GM19463 (cell line): Measurements from ENCODE around the gene ASIC2.

Experiments used
- ATAC-seq: cut with Tn5 transposase; IDR thresholded peaks from one replicate; pipeline ENCODE4 v1.9.1; 2021; ENCODE audit warnings: mild to moderate bottlenecking, moderate library complexity; ENCODE audit not compliant: unreplicated experiment

The ASIC2 gene

DNA sequence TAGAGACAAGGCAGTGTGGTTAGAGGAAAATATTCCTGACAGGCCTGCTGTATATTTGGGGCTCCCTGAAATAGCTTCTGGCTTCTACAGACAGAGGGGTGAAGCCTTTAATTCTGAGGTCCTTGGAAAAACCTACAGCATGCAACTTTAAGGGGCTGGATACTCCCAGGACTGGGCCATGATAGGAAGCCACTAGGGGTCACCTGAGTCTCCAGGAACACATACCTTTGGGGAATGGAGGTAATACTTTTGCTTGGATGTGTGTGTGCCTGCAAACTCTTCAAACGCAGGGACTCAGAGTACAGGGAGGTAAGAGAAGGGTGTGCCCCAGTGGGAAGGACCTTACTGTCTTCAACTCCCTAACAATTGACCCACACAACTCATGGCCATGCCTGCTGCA, 4.1 kb downstream of the ASIC2 start:
- no peak for ATAC-seq

DNA sequence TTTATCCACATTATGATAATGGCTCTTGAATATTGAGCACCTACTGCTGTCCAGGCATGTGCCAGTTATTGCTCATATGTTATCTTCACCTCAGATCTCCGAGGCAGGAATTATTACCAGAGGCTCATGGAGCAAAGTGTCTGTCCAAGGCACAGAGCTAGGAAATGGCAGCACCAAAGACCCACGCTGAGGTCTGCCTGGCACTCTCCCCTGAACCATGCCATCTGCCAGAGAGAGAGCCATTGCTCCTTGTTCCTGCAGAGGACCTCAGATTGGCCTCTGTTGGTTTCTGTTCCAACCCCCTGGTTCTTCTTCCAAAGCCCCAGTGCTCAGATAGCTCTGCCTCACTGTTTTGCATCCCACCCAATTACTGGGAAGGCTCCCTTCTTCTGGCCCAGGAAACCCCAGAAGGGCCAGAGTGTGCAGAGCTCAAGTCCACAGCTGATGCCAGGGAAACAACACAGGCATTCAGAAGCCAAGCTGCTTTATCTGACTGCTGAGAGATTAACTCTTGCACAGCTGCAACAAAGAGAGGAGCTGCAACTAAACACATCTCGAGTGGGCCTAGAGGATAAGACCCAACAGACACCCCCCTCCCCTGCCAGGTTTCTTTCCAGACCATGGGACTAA, 5.9 kb downstream of the ASIC2 start:
- ATAC-seq = no peak

DNA sequence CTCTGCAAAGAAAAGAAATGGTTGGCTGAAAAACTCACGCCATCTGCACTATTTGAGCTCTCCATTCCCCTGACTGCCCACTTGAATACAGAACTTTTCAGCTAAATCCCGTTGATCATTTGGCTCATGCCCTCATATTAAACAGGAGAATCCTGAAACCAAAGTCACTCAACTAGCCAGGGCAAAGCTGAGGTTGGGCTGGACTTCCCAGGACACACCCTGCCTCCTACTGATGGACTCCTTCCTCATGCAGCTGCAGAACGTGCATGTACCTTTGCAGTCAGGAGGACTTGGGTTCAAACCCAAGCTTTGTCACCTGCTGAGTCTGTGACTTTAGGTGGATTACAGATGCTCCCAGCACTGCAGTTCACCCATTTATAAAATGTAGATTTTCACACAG, 7.7 kb downstream of the ASIC2 start:
- no peak for ATAC-seq

DNA sequence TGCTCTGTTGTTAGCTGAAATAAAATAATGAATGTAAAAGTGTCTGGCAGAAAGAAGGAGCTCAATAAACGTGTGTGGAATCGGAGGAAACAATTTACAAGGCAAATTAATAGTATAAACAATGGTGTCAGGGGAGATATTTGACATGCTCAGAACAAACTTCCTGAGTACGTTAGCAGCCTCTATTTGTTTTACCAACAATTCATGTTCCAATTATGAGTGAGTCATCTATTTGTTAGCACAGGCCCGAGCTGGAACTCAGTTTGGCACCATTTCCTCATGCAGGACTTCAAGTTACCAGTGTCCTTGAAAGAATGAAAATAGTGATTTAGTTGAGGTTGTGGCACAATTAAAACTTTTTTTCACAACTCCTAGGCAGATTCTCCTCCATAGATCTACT, 9.1 kb downstream of the ASIC2 start:
- no peak for ATAC-seq

DNA sequence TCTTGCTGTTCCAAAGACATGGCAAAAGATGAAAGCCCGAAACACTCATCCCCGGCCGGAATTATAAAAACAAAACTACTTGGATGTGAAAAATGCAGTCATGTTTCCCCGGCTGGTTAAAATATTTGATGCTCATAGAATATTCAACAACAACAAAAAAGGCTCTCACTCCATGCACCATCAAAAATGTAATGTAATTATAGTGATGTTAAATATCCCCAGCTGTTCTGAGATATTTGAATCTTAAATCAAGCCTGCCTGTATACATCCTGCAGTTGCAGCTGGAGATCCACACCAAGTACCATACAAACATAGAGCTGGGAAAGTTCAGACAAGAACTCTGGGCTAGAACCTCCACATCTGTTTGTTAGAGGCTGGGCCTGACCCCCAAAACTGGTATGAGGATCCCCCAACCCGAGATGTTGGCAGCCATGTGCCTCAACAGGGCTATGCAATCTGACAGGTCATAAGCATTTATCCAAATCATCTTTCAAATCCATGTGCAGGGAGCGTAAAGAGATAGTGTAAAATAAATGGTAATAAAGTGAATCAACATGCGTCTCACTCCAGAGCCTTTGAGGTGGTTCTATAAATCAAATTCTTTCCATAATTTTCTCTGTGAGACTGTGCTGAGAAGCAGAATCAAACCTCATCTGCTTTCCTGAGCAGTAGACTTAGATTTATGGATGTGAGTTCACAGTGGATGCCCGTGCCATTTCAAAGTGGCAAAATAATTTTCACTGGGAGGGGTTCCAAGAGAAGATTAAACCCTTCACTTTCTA, 12.7 kb downstream of the ASIC2 start:
- no peak for ATAC-seq

DNA sequence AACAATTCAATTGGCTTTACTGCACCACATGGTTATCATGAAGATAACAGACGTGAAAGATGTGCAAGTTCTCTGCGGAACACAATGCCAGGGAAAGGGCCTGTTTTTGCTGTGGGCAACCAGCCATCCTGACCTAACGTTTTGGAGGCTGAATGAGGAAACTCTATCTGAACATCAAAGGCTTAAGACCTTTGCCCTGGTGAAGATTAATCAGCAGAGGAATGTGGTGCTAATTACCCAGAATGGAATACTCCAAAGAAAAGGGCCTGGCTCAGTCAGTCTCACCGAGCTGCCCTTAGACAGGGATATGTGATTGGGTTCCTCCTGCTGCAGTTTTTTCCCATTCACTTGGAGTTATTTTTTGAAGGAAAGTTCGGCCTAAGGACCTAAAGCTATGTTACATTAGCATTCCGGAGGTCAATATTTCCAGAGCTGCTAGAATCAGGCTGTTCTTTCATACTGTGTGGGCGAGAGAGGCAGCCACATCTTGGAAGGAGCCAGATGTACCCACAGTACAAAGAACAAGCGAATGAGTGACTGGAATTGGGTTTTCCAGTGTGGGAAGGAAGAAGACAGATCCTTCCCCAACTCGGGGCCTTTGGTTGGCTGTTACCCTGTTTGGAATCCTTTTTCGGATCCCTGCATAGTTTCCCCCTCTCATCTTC, 15.5 kb downstream of the ASIC2 start:
- ATAC-seq = no peak

DNA sequence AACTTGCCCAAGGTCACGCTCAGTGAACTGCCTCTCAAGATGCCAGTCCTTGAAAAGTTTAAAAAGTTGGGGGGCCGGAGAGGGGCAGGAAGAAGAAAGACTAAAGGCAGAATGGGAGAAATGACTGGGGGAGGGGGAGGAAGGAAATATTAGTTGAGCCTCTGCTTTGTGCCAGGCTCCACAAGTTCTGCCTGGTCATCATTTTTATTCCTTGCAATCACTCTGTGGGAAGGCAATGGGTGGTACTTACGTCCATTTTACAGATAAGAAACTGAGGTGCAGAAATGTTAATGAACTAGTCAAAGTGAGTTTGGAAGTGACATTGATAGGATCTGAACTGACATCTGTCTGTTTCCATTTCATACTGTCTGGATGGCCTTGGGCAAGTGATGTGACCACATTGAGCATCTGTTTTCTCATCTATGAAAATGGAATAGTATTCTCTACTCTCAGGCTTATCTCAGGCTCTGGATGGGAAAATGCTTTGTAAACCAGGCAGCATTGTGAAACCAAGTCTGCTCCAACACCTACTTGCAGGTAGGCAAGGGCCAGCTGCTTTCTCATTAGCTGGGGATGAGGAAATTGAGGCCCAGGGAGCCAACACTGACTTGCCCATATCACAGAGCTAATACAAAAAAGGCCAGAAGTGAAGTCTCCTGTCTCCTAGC, 19.2 kb downstream of the ASIC2 start:
- ATAC-seq = no peak

DNA sequence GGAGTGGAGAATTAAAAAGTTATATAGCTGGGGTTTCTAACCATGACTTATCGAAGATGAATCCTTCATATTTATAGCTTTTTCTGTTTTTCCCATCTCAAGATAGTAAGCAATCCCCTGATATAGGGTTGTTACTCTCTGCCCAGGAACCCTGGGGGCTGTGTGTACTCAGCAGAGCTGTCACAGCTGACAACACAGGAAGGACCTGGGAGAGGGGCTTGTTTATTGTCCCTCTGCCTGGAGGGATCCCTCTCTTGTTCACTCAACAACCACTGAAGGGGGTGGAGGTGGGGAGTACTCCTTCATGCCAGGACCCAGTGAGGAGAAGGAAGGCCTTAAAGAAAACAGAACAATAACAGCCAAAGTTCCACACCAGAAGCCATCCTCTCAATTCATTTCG, 19.8 kb downstream of the ASIC2 start:
- no peak for ATAC-seq

DNA sequence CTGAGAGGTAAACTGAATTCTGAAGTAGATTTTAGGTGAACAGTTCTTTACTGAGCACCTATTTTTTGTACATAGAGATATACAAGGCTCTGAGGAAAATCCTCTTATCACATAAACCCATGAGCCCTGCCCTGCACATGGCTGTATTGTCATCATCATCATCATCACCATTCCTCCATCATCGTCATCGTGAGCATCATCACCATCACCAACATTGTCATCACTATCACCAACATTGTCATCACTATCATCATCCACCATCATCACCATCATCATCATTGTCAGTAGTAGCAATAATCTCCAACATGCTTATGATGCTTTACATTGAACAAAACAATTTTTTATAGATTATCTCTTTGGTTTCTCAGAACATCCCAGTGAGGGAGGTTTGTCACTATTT, 20.7 kb downstream of the ASIC2 start:
- ATAC-seq = no peak

DNA sequence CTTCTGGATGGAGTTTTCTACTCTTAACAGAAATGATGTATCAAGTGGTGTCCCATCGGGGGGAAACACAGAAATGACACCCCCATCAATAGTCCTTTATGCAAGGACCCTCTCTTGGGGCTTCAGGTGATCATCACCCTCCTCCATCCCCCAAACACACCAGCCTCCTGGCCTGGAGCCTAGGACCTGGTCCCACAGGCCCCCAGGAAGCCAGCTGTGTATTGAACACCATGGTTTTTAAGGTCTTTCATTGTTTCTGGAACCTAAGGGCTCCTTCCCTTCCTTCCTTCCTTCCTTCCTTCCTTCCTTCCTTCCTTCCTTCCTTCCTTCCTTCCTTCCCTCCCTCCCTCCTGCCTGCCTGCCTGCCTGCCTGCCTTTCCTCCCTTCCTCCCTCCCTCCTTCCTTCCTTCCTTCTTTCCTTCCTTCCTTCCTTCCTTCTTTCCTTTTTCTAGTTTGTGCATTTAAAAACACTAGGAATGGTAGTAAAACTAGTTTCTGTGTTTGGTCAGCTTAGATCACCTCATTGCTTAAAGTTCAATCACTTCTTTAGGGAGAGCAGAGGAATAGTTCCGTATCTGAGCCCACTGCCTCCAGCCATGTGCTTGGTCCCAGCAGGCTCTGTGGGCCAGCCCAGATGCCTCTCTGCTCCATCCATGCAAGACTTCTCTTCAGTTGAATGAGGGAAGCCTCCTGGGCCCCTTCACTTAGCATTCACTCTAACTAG, 23.6 kb downstream of the ASIC2 start:
- ATAC-seq = no peak

DNA sequence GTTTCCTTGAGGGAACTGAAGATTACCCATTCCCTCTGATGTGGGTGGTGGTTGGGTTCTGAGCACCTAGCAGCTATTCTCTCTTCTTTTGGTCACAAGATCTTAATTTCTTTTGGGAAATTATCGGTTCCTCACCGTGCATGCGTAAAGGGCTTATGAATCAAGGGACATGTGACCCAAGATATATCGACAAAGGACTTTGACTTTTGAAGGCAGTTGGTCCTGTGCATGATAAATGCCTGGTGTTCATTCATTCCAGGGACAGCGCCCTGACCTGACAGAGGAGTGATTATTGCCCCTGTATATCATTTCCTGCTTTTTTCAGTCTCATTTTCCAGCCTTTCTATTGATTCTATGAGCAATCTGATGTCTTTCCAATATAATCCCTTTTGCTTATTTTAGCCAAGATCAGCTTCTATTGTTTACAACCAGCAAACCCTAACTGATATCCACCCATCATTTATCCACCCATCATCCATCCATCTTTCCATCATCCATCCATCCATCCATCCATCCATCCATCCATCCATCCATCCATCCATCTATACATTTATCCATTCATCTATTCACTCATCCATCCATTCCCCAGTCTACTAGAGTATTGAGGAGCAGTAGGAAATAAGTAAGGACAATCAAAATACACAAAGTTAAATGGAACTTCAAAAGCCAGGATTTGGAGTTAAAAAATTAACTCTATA, 25.1 kb downstream of the ASIC2 start:
- ATAC-seq = no peak

DNA sequence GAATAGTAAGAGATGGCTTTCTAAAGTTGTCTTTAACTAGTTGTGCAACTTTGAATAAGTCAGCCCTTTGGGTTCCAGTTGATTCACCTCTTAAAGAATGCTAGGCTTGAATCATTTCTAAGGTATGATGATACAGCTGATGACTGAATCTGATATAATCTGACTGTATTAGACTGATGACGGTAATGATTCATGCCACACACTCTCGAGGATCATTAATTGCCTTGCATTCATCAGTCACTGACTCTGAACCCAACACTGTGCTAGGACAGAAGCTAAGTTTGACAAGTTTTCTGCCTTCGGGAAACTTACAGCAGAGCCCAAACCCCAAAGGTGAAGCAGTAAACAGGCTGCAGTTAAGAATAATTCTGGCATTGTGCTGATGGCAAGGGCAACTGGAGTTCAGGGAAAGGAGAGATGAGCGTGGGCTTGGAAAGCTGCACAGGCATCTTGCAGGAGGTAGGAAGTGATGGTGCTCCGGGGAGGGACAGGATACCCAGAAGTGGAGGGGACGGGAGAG, 25.8 kb downstream of the ASIC2 start:
- ATAC-seq = no peak

DNA sequence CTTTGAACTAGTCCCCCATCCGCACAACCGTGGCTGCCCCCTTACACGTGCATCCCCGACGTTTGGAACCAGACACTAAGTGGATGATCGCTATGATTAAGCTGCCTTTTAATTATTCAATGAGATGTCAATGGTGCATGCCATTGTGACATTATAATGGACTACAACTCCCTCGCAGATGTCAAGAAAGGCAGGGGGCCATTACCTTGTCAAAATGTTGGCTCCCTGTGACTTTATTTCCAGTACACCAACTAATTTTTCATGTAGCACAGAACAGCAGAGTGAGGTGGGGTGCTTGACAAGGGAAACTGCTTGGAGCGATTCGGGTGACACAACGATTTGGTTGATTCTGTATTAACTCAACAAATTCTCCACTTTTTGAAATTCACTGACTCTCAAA, 26.5 kb downstream of the ASIC2 start:
- ATAC-seq = no peak

DNA sequence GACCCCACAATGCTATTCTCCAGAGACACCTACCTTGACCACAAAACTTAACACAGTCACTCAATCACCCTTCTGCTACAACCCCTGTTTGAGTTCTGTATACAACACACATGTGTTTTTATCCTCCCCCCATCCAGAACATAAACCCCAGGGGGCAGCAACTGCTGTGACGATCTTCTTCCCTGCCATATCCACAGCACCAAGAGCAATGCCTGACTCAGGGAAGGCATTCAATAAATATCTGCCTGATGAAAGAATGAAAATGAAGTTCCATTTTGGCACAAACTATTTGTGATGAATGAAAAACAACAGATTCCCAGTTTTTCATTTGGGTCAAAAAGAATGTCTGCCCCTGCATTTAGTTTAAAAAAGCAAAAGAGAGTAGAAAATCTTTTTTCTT, 27.0 kb downstream of the ASIC2 start:
- ATAC-seq = no peak

DNA sequence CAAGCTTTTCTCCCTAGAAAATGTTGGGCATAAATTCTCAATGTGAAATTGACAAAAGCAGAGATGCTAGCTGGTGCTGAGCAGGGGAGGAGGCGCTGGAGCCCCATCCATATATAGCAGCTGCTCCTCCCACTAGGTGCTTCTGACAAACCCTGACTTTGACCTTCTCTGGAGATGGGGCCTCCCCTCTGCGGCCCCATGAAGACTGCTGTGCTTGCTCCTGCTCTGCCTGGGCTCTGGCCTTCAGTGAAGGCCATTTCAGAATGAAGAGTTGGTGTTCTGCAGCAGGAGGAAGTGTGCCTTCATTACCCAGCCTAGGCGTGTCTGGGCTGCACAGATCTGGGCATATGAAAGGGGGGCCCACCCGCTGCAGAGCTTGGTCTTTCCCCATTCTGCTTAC, 29.7 kb downstream of the ASIC2 start:
- ATAC-seq = no peak

DNA sequence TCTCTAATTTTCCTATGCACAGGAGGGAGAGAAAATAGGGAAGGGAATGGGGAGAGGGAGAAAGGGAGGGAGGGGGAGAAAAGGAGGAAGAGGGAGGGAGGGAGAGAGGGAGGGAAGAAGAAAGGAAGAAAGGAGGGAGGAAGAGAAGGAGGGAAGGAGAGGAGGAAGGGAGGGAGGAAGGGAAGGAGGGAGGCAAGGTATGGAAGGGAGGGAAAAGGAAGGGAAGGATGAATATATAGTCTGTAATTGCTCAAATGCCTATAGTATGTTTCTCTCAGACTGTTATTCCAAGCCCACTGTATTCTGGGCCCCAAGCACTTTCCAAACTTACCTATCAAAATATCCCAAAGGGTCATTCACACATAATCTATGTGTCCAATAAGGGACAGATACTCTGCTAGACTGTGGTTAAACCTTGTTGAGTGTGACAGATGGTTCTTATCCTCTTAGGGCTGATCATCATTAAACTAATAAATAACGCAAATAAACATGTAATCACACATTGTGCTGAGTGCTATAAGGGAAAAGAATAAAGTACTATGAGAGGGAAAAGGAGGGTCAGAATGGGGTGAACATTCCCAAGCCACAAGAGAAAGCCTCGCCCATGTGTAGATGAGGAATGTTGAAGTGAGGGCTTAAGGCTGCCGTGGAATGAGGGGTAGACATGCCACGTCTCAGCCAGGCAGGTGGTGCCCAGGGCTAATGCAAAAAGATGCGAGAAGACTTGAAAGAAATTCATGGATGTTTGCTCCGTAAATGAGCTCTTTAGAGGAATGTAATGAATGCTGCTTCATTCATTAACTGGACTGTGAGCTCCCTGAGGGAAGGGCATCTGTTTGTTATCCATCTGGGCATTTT, 30.6 kb downstream of the ASIC2 start:
- ATAC-seq = no peak

DNA sequence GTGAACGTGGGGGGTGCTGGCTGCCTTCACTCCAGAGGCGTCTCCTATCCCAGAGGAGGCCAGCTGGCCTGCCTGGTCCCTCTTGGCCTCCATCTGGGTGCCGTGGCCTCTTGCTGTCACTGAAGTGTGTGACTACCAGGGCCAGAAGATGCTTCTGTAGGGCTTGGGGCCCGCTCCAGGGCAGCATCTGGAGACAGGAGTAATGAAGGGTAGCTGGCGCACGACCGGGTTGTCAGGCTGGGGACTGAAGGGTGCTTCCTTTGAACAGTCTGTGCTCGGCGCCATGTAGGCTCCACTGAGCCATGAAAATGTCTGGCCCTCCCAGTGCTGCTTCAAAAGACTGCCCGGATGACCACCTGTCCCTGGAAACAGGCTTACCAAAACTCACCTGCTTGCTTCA, 31.3 kb downstream of the ASIC2 start:
- ATAC-seq = no peak

DNA sequence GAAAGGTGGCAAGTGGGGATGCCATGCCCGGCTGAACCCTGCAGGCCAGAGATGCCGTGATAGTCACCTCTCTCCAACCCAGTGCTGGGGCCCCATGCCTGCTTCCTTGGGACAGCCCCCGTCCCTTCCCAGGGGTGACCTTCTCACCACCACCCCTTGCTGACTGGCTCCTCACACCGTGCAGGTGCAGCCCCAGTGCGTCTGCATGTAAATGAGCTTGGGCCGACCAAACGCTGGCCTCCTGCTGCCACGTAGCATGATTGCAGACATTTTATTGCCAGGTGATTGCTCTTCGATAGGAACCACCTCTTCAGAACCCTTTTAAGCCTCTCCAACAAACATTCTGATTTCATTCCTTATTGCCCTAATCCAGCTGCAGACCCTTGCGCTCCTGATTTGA, 32.5 kb downstream of the ASIC2 start:
- no peak for ATAC-seq

DNA sequence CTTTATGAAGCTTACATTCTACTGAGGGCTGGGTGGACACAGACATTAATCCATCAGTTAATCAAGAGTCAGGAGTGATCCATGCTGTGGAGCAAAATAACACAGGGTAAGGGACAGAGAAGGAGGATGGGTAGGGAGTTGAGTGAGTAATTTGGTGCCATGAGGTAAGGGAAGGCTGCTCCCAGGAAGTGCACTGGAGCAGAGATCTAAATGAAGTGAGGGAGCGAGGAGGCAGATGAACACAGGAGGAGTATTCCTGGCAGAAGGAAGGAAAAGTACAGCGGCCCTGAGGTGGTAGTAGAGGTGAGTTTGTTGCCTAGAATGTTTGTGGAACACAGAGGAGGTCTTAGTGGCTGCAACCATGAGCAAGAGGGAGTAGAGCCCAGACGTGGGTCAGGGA, 34.8 kb downstream of the ASIC2 start:
- ATAC-seq = no peak
